Tibial nerve (tissue), 3 donors: ENCODE results near the gene FRY.

Experiments
- EP300 ChIP-seq, 2 donors: sonication (generic); formaldehyde crosslinking; IDR thresholded peaks; one replicate each; pipeline ENCODE4 v1.6.1; 2017; ENCODE audit warnings: antibody characterized with exemption in 2 of 2, mild to moderate bottlenecking in 1 of 2
- POLR2A ChIP-seq, 2 donors: fragments of 450-650 bp; IDR thresholded peaks; one replicate each; pipeline ENCODE4 v1.6.1; 2017; ENCODE audit warnings: antibody characterized with exemption in 2 of 2, mild to moderate bottlenecking in 2 of 2, moderate library complexity in 2 of 2

DNA sequence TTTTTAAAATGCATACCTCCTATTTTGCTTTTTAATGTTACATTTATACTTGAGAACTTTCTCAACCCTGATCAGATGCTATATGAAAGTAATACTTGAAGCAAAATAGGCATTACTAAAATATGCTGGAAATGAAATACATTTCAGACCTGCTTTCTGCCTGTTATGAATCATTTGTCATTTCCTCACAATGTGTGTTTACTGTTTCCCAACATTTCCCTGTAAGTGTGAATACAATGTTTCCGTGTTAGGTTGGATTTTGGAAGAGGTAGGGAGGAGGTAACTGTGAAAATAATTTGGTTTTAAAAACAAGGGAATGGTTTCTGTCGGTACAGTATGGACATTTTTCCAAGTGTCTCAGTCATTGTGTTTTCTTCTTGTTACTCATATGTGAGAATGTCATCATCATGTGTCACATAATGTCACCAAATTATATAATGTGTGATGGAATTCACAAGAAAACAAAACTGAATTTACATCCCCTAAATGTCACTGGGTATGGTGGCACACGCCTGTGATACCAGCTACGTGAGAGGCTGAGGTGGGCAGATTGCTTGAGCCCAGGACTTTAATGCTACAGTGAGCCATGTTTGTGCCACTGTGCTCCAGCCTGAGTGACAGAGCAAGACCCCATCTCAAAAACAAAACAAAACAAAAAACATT lies 240.6 kb downstream of the FRY start:
- TF ChIP-seq POLR2A (IDR thresholded peaks at IDR 0.05): no peak
- TF ChIP-seq EP300 (IDR thresholded peaks at IDR 0.05): no peak
